Brain microvascular endothelial cell (primary cell): ENCODE results near the gene DARS1.

Experiments used
- DNase-seq: peaks from one replicate; pipeline ENCODE4 v3.0.0-alpha.2; 2020
- H3K27ac ChIP-seq: fragments of 250-450 bp; sonication (Bioruptor Pico); 2 replicates; pipeline ENCODE4 v1.5.1; 2020; ENCODE audit warnings: mild to moderate bottlenecking, moderate library complexity
- H3K27me3 ChIP-seq: fragments of 250-450 bp; sonication (Bioruptor Pico); replicated peaks from 2 replicates; pipeline ENCODE4 v1.5.1; 2020; ENCODE audit warnings: mild to moderate bottlenecking
- H3K36me3 ChIP-seq: fragments of 250-450 bp; sonication (Bioruptor Pico); replicated peaks from 2 replicates; pipeline ENCODE4 v1.5.1; 2020; ENCODE audit warnings: mild to moderate bottlenecking
- H3K4me3 ChIP-seq: 2 replicates; pipeline ENCODE4 v1.5.1; 2011; ENCODE audit warnings: low read depth, mild to moderate bottlenecking, control low read depth, low read length, moderate library complexity
- in situ Hi-C: cut with HindIII; loops from 2 replicates; pipeline ENCODE4 v1.10.0; 2017; ENCODE audit warnings: low sequenced_read_pairs, low pct_ligation_motif_present
- TF ChIP-seq, protein P1 (sequence below): IDR thresholded peaks from 2 replicates; pipeline ENCODE4 v1.5.1; 2011; ENCODE audit warnings: low read depth, mild to moderate bottlenecking, moderate library complexity, low read length, control low read depth, inconsistent platforms; ENCODE audit errors: missing control alignments

DARS1 gene

DNA sequence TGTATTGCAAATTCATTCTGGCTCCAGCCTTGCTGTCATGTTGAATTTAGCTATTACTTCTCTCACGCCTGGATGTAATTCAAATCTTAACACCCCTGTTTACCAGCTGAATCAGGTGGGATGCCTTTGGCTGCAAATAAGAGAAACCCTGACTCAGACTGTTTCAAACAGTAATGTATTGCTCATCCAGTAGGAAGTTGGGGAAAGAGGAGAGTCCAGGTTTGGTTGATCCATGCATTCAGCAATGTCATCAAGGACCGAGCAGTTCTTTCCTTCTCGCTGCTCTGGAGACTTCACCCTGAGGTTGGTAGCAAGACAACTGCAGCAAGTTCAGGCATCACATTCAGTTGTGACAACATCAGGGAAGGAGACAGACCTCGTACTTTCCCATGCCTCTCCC lies 6.4 kb upstream of the DARS1 start:
- Histone ChIP-seq H3K4me3 (no peak overlapping the region), H3K27ac (no peak overlapping the region), H3K36me3 (no peaks in the 10 kb centered on the region), H3K27me3 (no peaks in the 10 kb centered on the region)
- no peak for DNase-seq
- TF ChIP-seq, protein P1, sequence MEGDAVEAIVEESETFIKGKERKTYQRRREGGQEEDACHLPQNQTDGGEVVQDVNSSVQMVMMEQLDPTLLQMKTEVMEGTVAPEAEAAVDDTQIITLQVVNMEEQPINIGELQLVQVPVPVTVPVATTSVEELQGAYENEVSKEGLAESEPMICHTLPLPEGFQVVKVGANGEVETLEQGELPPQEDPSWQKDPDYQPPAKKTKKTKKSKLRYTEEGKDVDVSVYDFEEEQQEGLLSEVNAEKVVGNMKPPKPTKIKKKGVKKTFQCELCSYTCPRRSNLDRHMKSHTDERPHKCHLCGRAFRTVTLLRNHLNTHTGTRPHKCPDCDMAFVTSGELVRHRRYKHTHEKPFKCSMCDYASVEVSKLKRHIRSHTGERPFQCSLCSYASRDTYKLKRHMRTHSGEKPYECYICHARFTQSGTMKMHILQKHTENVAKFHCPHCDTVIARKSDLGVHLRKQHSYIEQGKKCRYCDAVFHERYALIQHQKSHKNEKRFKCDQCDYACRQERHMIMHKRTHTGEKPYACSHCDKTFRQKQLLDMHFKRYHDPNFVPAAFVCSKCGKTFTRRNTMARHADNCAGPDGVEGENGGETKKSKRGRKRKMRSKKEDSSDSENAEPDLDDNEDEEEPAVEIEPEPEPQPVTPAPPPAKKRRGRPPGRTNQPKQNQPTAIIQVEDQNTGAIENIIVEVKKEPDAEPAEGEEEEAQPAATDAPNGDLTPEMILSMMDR = no peak
- in situ Hi-C loops = no loop called here

DNA sequence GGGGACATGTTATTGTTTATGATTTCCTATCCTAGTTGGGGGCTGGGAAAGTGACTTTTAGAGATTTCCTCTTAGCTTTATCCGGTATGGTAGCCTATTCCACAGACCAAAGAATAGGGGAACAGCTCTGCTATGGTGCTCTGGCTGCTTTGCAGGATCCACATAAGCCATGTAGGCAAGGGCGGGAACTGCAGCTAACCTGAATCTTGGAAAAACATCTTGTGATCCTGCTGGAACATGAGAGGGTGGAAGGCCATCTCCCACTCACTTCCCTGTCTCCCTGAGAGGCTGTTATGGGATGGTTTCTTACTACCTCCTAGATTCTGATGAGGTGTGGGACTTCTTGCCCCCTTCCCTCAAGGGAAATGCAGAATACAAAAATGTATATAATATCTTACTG lies 2.0 kb upstream of the DARS1 start:
- H3K4me3 ChIP-seq = no peak overlapping the region
- H3K27ac ChIP-seq = no peak overlapping the region
- H3K36me3 ChIP-seq = no peaks in the 10 kb centered on the region
- H3K27me3 ChIP-seq = no peaks in the 10 kb centered on the region
- in situ Hi-C loops = no loop called here
- DNase-seq = no peak
- TF ChIP-seq, protein P1 = no peak

DNA sequence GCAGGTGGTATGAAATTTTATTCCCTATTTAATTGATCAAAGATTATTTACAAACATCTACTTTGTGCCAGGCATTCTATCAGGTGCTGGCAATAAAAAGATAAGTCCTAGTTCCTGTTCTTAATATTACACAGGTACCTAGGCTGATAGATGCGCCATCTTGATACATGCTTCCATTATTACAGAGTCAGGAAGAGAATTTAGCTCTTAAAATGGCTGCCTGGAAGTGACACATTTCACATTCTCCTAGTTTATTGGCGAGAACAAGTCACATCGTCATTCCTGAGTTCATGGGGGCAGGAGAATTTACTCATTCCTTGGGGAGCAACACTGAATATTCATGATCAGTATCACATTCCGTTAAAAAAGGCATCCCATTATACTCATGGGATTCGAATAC lies 1.1 kb upstream of the DARS1 start:
- no peak overlapping the region for H3K4me3 ChIP-seq
- H3K27me3 ChIP-seq = no peaks in the 10 kb centered on the region
- no peaks in the 10 kb centered on the region for H3K36me3 ChIP-seq
- H3K27ac ChIP-seq = no peak overlapping the region
- TF ChIP-seq, protein P1 = no peak
- DNase-seq = no peak
- in situ Hi-C loops = no loop called here

DNA sequence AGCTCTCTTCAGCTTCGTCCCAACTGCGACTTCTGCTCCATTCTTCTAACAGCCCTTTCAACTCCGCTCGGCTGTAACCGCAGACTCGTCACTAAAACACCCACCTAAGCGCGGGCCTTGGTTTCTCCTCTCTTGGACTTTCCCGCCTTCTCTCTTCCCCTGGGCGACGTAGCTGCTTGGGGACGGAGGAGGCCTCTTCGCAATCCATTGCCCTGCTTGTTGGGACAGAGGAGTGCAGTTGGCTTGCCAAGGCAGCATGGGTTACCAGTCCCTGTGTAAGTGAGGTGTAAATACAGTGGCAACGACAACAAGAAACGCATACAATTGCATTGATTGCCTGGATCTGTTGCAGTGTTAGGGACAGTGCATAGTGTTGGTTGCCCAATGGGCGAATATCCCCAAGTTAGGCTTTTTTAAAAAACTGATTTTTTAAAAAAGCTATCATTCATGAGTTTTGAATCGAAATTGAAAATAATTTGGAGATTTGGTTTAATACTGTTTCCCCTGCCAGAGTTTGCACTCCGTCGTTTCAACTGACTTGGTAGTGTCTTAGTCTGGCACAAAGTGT lies 484 bp upstream of the DARS1 start:
- in situ Hi-C loops = no loop called here
- TF ChIP-seq, protein P1 = no peak
- no peak for DNase-seq
- H3K27ac ChIP-seq = peak overlapping the region; percentile 87
- peaks cover under 1% of the 10 kb centered on the region for H3K36me3 ChIP-seq
- peak overlapping the region; percentile 92 for H3K4me3 ChIP-seq
- no peaks in the 10 kb centered on the region for H3K27me3 ChIP-seq

DNA sequence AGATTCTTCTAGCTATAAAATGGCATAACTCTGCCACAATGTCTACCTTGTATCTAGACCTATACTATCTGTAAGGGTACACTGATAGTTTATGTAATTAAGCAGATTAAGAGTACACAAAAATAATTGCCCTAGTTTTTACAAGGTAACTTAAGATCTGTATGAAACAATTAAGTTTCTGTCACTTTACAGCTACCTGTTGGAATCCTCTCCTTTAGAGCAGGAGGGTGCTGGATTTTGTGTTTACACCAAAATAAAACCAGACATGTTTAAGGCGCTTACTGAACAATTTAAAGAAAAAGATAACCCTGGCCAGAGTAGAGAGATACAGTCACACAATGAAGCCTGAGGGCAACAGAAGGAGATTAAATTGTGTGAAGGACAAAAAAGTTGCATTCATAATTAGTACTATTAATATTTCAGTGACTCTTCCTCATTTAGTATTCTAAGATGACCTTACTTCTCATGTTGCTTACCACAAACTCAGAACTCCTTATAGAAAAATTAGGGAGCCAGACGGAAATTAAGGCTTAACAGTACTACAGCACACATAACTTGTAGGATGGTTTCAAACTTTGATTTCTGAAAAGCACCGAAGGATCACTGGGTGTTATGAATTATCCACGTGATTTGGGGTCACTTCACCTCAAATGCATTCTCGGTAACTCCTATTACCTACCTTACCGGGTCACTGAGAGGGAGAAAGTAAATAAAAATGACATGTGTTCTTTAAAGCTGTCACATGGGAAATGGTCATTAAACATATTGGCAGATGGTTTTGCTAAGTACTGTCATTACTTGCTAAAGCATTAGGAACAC lies 1.0 kb downstream of the DARS1 start:
- H3K27me3 ChIP-seq = no peaks in the 10 kb centered on the region
- peaks cover 4% of the 10 kb centered on the region for H3K36me3 ChIP-seq
- H3K27ac ChIP-seq = peak overlapping the region; percentile 87
- peak overlapping the region; percentile 92 for H3K4me3 ChIP-seq
- TF ChIP-seq, protein P1 = no peak
- DNase-seq = no peak
- in situ Hi-C loops = no loop called here
